Karpas-422 (cell line): Measurements from ENCODE around the gene CXCL17. TPM values are rescaled to one million over a fixed set of nuclear protein-coding genes. Genes with fewer than 3 reads are reported as not detected.

Experiments
- DNase-seq: peaks from one replicate; pipeline ENCODE4 v3.0.0-alpha.2; 2015
- H2AFZ ChIP-seq: fragments of 200-600 bp; sonication (generic); 2 replicates; pipeline ENCODE4 v1.6.1; 2014; ENCODE audit warnings: antibody characterized with exemption, low read length, mixed read lengths
- H3K27ac ChIP-seq: fragments of 200-600 bp; sonication (generic); 2 replicates; pipeline ENCODE4 v1.5.1; 2014; ENCODE audit warnings: mild to moderate bottlenecking, low read length, moderate library complexity
- H3K27me3 ChIP-seq: fragments of 200-600 bp; sonication (generic); 2 replicates; pipeline ENCODE4 v1.6.1; 2014; ENCODE audit warnings: low read length, mixed read lengths
- H3K36me3 ChIP-seq: fragments of 200-600 bp; sonication (generic); 2 replicates; pipeline ENCODE4 v1.6.1; 2014; ENCODE audit warnings: low read length, mixed read lengths; ENCODE audit not compliant: insufficient read depth
- H3K4me1 ChIP-seq: fragments of 200-600 bp; sonication (generic); 2 replicates; pipeline ENCODE4 v1.6.1; 2014; ENCODE audit warnings: mild to moderate bottlenecking, low read length, mixed read lengths
- H3K4me2 ChIP-seq: fragments of 200-600 bp; sonication (generic); 2 replicates; pipeline ENCODE4 v1.6.1; 2014; ENCODE audit warnings: low read length, low read depth, mild to moderate bottlenecking; ENCODE audit not compliant: poor library complexity, severe bottlenecking
- H3K4me3 ChIP-seq: fragments of 200-600 bp; sonication (generic); 2 replicates; pipeline ENCODE4 v1.5.1; 2014; ENCODE audit warnings: mild to moderate bottlenecking, antibody characterized with exemption, low read length, mixed read lengths
- H3K79me2 ChIP-seq: fragments of 200-600 bp; sonication (generic); 2 replicates; pipeline ENCODE4 v1.6.1; 2014; ENCODE audit warnings: mild to moderate bottlenecking, low read length, mixed read lengths
- H3K9ac ChIP-seq: fragments of 200-600 bp; sonication (generic); 2 replicates; pipeline ENCODE4 v1.6.0; 2014; ENCODE audit warnings: low read length
- H3K9me2 ChIP-seq: fragments of 200-600 bp; sonication (generic), shearing (Covaris generic); replicated peaks from 2 replicates; pipeline ENCODE4 v1.6.0; 2014; ENCODE audit warnings: mild to moderate bottlenecking, low read length, moderate library complexity; ENCODE audit not compliant: insufficient read depth
- H3K9me3 ChIP-seq: fragments of 300-700, 200-600 bp; sonication (generic); 2 replicates; pipeline ENCODE4 v1.6.1; 2014; ENCODE audit warnings: low read length, mixed read lengths
- H4K20me1 ChIP-seq: fragments of 200-600 bp; sonication (generic); 2 replicates; pipeline ENCODE4 v1.6.1; 2014; ENCODE audit warnings: mild to moderate bottlenecking, antibody characterized with exemption, low read length, low read depth; ENCODE audit not compliant: insufficient read depth
- total RNA-seq: library from RNA; depleted of rRNA; stranded (reverse); fragments of >200 nt; shearing (Covaris generic); gene quantifications from 2 replicates; pipeline ENCODE4 v1.2.3, GENCODE V29; 2014; ENCODE audit warnings: low replicate concordance

Gene CXCL17
- total RNA-seq, 1 experiment from 2014 or later = not detected

GRCh38 chr19:42478765-42479311 is 36.1 kb upstream of the CXCL17 start:
- Histone ChIP-seq H4K20me1 (no peaks in the 10 kb centered on the region), H3K27ac (no peak overlapping the region), H3K4me2 (no peak overlapping the region), H3K79me2 (no peaks in the 10 kb centered on the region), H3K9me3 (no peaks in the 10 kb centered on the region), H3K36me3 (no peaks in the 10 kb centered on the region), H3K4me3 (no peak overlapping the region), H3K27me3 (no peaks in the 10 kb centered on the region), H3K9ac (no peak overlapping the region), H2AFZ (no peak overlapping the region), H3K4me1 (peaks cover 8% of the 10 kb centered on the region; the same call in 1 of the 2 replicates), H3K9me2 (no peaks in the 10 kb centered on the region)
- DNase-seq = no peak

- no peak for DNase-seq
- no peak overlapping the region for H2AFZ ChIP-seq
These were observed 35.2 kb upstream of the CXCL17 start for GRCh38 chr19:42477933-42478332.

GRCh38 chr19:42477117-42477516 is 34.4 kb upstream of the CXCL17 start:
- Histone ChIP-seq H3K4me2 (no peak overlapping the region), H3K79me2 (no peaks in the 10 kb centered on the region)

More at GRCh38 chr19:42477933-42478332, 35.2 kb upstream of the CXCL17 start:
- Histone ChIP-seq H3K36me3 (no peaks in the 10 kb centered on the region), H4K20me1 (no peaks in the 10 kb centered on the region), H3K9ac (no peak overlapping the region), H3K27me3 (no peaks in the 10 kb centered on the region), H3K9me2 (no peaks in the 10 kb centered on the region), H3K4me2 (no peak overlapping the region), H3K27ac (no peak overlapping the region), H3K4me3 (no peak overlapping the region), H3K79me2 (no peaks in the 10 kb centered on the region), H3K4me1 (peaks cover 8% of the 10 kb centered on the region; the same call in 1 of the 2 replicates), H3K9me3 (no peaks in the 10 kb centered on the region)

GRCh38 chr19:42475366-42475765 is 32.6 kb upstream of the CXCL17 start:
- Histone ChIP-seq H3K27ac (no peak overlapping the region), H3K9me2 (no peaks in the 10 kb centered on the region), H4K20me1 (no peaks in the 10 kb centered on the region), H3K9ac (no peak overlapping the region), H3K4me3 (no peak overlapping the region), H3K27me3 (no peaks in the 10 kb centered on the region), H3K4me1 (peaks cover 2% of the 10 kb centered on the region; the same call in 1 of the 2 replicates), H3K36me3 (no peaks in the 10 kb centered on the region), H3K4me2 (no peak overlapping the region), H2AFZ (no peak overlapping the region), H3K79me2 (no peaks in the 10 kb centered on the region), H3K9me3 (no peaks in the 10 kb centered on the region)
- DNase-seq = no peak

More at GRCh38 chr19:42477117-42477516, 34.4 kb upstream of the CXCL17 start:
- Histone ChIP-seq H4K20me1 (no peaks in the 10 kb centered on the region), H3K4me1 (peaks cover 8% of the 10 kb centered on the region; the same call in 1 of the 2 replicates), H2AFZ (no peak overlapping the region), H3K36me3 (no peaks in the 10 kb centered on the region), H3K27ac (no peak overlapping the region), H3K27me3 (no peaks in the 10 kb centered on the region), H3K9me2 (no peaks in the 10 kb centered on the region), H3K4me3 (no peak overlapping the region), H3K9me3 (no peaks in the 10 kb centered on the region), H3K9ac (no peak overlapping the region)
- no peak for DNase-seq

GRCh38 chr19:42474743-42475142 is 32.0 kb upstream of the CXCL17 start:
- Histone ChIP-seq H3K9me2 (no peaks in the 10 kb centered on the region), H3K4me2 (no peak overlapping the region), H3K79me2 (no peaks in the 10 kb centered on the region), H3K4me3 (no peak overlapping the region), H2AFZ (no peak overlapping the region), H3K36me3 (no peaks in the 10 kb centered on the region), H3K4me1 (no peaks in the 10 kb centered on the region), H3K9me3 (no peaks in the 10 kb centered on the region), H3K27ac (no peak overlapping the region), H4K20me1 (no peaks in the 10 kb centered on the region), H3K27me3 (no peaks in the 10 kb centered on the region), H3K9ac (no peak overlapping the region)
- no peak for DNase-seq

GRCh38 chr19:42473686-42474085 is 30.9 kb upstream of the CXCL17 start:
- Histone ChIP-seq H3K9ac (no peak overlapping the region), H3K79me2 (no peaks in the 10 kb centered on the region), H3K27ac (no peak overlapping the region), H2AFZ (no peak overlapping the region), H3K4me3 (no peak overlapping the region), H3K9me3 (no peaks in the 10 kb centered on the region), H3K27me3 (no peaks in the 10 kb centered on the region), H3K4me1 (no peaks in the 10 kb centered on the region), H3K36me3 (no peaks in the 10 kb centered on the region), H3K4me2 (no peak overlapping the region), H4K20me1 (no peaks in the 10 kb centered on the region), H3K9me2 (no peaks in the 10 kb centered on the region)
- no peak for DNase-seq

GRCh38 chr19:42472402-42473147 is 29.8 kb upstream of the CXCL17 start:
- no peaks in the 10 kb centered on the region for H3K36me3 ChIP-seq
- H2AFZ ChIP-seq = no peak overlapping the region
- H3K9me2 ChIP-seq = no peaks in the 10 kb centered on the region
- H3K27ac ChIP-seq = no peak overlapping the region
- no peaks in the 10 kb centered on the region for H3K9me3 ChIP-seq
- H3K79me2 ChIP-seq = no peaks in the 10 kb centered on the region
- H3K27me3 ChIP-seq = no peaks in the 10 kb centered on the region
- no peak overlapping the region for H3K4me2 ChIP-seq
- H3K9ac ChIP-seq = no peak overlapping the region
- H4K20me1 ChIP-seq = no peaks in the 10 kb centered on the region
- no peak overlapping the region for H3K4me3 ChIP-seq
- H3K4me1 ChIP-seq = peaks cover 3% of the 10 kb centered on the region
- DNase-seq = no peak

GRCh38 chr19:42471554-42472249 is 29.0 kb upstream of the CXCL17 start:
- Histone ChIP-seq H3K27me3 (no peaks in the 10 kb centered on the region), H3K27ac (no peak overlapping the region), H3K9me2 (no peaks in the 10 kb centered on the region), H3K4me3 (no peak overlapping the region), H3K79me2 (no peaks in the 10 kb centered on the region), H2AFZ (no peak overlapping the region), H4K20me1 (no peaks in the 10 kb centered on the region), H3K9me3 (no peaks in the 10 kb centered on the region), H3K36me3 (no peaks in the 10 kb centered on the region), H3K9ac (no peak overlapping the region), H3K4me1 (peaks cover 12% of the 10 kb centered on the region), H3K4me2 (no peak overlapping the region)
- DNase-seq = peak; percentile 23
